ENCODE results near the gene DENND4C.

Gene DENND4C

DNA sequence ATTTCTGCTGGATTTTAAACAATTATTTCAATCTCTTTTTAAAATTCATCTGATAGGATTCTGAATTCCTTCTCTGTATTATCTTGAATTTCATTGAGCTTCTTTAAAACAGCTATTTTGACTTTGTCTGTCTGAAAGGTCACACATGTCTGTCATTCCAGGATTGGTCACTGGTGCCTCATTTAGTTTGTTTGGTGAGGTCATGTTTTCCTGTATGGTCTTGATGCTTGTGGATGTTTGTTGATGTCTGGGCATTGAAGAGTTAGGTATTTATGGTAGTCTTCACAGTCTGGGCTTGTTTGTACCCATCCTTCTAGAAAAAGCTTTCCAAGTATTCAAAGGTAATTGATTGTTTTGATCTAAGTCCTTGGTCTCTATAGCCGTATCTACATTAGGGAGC is 39.1 kb downstream of the DENND4C start:
- DNase-seq (ENCODE audit: low spot score): no peak

DNA sequence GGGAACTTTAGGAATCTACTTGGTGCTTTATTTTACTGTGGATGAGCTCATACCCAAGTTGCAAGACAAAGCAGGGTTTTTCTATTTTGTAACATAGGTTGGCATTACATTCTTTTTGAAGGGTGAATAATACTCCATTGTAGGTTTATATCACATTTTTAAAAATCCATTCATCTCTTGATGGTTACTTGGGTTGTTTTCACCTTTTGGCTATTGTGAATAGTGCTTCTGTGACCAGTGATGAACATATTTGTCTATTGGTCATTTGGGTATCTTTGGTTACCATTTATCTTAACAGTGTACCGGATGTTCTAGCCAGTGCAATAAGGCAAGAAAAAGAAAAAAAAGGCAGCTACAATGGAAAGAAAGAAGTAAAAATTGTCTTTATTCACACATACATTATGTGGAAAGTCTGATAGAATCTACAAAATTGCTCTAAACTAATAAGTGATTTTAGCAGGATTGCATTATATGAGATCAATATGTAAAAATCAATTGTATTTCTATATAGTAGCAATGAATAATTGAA is 40.0 kb downstream of the DENND4C start:
- no peak for DNase-seq (ENCODE audit: low spot score)

DNA sequence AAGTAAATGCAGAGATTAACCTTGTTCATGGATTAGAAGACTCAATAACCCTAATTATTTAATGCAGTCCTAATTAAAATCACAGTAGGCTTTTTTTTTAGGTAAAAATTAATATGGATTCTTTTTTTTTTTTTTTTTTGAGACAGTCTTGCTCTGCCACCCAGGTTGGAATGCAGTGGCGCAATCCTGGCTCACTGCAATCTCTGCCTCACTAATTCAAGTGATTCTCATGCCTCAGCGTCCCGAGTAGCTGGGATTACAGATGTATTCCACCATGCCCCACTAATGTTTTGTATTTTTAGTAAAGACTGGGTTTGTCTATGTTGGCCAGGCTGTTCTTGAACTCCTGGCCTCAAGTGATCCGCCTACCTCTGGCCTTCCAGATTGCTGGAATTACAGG is 40.6 kb downstream of the DENND4C start:
- DNase-seq (ENCODE audit: low spot score): no peak

DNA sequence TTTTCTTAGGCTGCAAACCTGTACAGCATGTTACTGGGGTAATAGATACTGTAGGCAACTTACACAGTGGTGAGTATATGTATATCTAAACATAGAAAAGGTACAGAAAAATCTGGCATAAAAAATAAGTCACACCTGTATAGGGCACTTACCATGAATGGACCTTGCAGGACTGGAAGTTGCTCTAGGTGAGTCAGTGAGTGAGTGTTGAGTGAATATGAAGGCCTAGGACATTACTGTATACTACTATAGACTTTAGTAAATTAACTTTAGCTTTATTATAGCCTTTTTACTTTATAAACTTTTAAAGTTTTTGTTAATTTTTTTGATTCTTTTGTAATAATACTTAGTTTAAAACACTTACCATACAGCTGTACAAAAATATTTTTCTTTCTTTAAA is 51.3 kb downstream of the DENND4C start:
- no peak for DNase-seq (ENCODE audit: low spot score)

GRCh38 chr9:19283072-19283710 is 52.7 kb downstream of the DENND4C start:
- DNase-seq (ENCODE audit: low spot score): no peak

DNA sequence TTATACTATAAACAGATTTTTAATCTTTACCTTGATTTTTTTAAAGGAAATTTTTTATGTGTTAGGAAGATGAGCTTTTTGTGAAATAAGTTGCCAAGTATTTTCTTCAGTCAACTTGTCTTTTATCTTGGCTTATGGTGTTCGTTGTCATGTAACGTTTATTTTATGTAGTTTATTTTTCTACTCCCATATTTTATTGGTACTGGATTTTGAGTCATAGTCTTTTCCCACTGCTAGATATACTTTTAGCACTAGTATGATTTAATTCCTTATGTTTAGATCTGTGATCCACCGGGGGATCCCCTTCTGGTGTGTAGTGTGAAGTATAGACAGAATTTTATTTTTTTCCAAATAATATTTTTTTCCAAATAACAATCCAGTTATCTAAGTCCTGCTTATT is 54.2 kb downstream of the DENND4C start:
- DNase-seq (ENCODE audit: low spot score): no peak

- no peak for DNase-seq (ENCODE audit: low spot score)
Measured at GRCh38 chr9:19286634-19287188, 56.2 kb downstream of the DENND4C start.

GRCh38 chr9:19288081-19288480 is 57.6 kb downstream of the DENND4C start:
- no peak for DNase-seq (ENCODE audit: low spot score)

- DNase-seq (ENCODE audit: low spot score): no peak
Measured at GRCh38 chr9:19290103-19290502, 59.6 kb downstream of the DENND4C start.

DNA sequence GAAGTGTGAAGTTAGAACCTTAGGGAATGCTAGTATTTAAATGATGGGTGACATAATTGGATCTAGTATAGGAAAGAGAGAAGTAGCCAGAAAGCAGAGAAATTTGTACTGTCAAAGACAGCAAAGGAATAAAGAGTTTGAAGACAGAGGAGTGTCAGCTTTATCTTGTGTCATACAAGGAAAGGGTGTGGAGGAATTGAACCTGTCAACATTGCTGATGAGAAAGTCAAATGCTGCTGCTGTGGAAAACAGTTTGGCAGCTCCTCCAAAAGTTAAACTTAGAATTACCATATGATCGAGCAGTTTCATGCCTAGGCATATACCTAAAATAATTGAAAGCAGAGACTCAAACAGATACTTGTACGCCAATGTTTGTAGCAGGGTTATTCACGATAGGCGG is 63.7 kb downstream of the DENND4C start:
- DNase-seq (ENCODE audit: low spot score): no peak

DNA sequence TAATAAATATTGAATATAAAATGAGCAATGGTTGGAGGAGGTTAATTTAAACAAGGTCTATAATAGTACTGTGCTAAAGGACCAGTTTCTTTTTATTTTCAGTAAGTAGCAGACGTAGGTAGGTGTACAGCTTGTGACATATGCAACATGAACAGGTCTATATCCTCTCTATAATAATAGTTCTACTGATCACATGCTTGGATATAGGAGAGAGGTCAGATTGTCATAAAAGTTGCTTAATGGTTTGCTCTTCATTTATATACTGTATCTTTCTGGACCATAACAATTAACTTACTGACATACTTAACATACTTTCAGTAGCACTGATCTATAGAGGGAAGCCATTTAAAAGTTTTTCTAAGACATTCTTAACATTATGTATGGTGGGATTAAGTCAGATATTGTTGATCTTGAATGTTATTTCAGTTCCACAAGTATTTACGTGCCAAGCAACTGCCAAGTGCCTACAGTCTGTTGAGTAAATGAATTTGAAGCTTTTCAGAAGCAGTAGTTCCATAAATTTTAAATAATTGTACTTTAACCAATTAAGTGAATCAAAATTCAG is 68.0 kb downstream of the DENND4C start:
- no peak for DNase-seq (ENCODE audit: low spot score)

GRCh38 chr9:19303216-19303615 is 72.7 kb downstream of the DENND4C start:
- no peak for DNase-seq (ENCODE audit: low spot score)

- no peak for DNase-seq (ENCODE audit: low spot score)
Measured at GRCh38 chr9:19306568-19306967, 76.1 kb downstream of the DENND4C start.

DNA sequence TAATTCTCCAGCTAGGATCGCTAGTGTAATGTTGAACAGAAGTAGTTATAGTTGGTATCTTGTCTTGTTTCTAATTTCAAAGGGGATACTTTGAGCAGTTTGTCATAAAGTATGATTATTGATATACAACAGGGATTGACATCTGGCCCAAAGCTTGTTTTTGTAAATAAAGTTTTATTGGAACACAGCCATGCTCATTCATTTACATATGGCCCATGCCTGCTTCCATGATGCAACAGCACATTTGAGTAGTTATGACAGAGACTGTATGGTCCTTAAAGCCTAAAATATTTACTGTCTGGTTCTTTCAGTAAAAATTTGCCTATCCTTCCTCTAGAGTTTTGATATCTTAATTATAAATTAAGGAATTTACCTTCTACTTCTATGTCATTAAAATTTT is 79.8 kb downstream of the DENND4C start:
- DNase-seq (ENCODE audit: low spot score): no peak

DNA sequence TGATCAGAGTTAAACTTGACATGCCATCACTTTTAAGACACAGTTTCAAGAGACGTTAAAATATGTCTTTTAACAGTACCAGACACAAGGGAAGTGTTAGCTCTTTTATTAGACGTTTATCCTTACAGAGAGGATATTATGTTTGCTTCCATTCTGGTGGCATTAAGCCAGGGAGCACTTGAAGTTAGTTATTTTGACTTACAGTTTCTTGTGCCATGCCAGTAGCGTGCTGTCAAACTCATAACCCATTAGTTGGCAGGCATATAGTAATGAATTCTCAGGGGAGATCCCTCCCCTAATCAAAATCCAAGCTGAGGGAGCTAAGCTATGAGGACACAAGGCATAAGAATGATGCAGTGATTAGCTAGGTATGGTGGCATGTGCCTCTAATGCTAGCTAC is 83.1 kb downstream of the DENND4C start:
- no peak for DNase-seq (ENCODE audit: low spot score)

GRCh38 chr9:19320495-19320894 is 90.0 kb downstream of the DENND4C start:
- no peak for DNase-seq (ENCODE audit: low spot score)

DNA sequence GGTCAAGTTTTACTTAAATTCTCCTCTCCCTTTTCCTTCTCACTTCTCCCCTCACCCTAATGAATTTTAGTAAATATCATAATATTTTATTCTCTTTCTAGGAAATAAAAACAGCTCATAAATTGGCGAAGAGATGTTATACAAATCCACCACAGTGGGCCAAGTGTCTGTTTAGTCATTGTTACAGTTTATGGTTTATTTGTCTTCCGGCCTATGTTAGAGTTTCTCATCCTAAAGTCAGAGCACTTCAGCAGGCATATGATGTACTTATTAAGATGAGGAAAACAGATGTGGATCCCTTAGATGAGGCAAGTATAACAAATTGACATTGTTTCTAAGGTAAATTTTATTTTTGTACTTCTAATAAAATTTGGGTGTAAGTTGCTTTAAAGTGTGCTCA is 101.4 kb downstream of the DENND4C start:
- DNase-seq (ENCODE audit: low spot score): no peak

GRCh38 chr9:19336166-19336565 is 105.7 kb downstream of the DENND4C start:
- DNase-seq (ENCODE audit: low spot score): no peak

GRCh38 chr9:19342947-19343346 is 112.5 kb downstream of the DENND4C start:
- no peak for DNase-seq (ENCODE audit: low spot score)

GRCh38 chr9:19358701-19359100 is 128.2 kb downstream of the DENND4C start:
- no peak for DNase-seq (ENCODE audit: low spot score)

GRCh38 chr9:19369107-19369506 is 138.6 kb downstream of the DENND4C start:
- DNase-seq (ENCODE audit: low spot score): no peak

- DNase-seq (ENCODE audit: low spot score): no peak
Measured at GRCh38 chr9:19371942-19372341, 141.4 kb downstream of the DENND4C start.

- no peak for DNase-seq (ENCODE audit: low spot score)
Measured at GRCh38 chr9:19372567-19372966, 142.1 kb downstream of the DENND4C start.

GRCh38 chr9:19373527-19373926 is 143.0 kb downstream of the DENND4C start:
- DNase-seq (ENCODE audit: low spot score): no peak
